Epithelial cell of proximal tubule (primary cell): ENCODE measurements around the gene CLDN14. TPM values are rescaled to one million over a fixed set of nuclear protein-coding genes. Genes with fewer than 3 reads are reported as not detected.

Experiments
- DNase-seq: peaks from one replicate; pipeline ENCODE4 v3.0.0-alpha.2; 2011; ENCODE audit warnings: low read depth
- H3K4me3 ChIP-seq: 2 replicates; pipeline ENCODE4 v1.5.1; 2011; ENCODE audit warnings: low read depth, mild to moderate bottlenecking, low read length
- CTCF ChIP-seq: conservative IDR thresholded peaks from 2 replicates; pipeline ENCODE4 v1.5.1; 2012; ENCODE audit warnings: low read depth, mild to moderate bottlenecking, low read length
- total RNA-seq: library from RNA; depleted of rRNA; stranded (reverse); fragments of >200 nt; gene quantifications from 2 replicates; pipeline ENCODE4 v1.2.3, GENCODE V29; 2015

CLDN14 gene
- total RNA-seq, 1 donor from 2014 or later = 5.1 TPM

DNA sequence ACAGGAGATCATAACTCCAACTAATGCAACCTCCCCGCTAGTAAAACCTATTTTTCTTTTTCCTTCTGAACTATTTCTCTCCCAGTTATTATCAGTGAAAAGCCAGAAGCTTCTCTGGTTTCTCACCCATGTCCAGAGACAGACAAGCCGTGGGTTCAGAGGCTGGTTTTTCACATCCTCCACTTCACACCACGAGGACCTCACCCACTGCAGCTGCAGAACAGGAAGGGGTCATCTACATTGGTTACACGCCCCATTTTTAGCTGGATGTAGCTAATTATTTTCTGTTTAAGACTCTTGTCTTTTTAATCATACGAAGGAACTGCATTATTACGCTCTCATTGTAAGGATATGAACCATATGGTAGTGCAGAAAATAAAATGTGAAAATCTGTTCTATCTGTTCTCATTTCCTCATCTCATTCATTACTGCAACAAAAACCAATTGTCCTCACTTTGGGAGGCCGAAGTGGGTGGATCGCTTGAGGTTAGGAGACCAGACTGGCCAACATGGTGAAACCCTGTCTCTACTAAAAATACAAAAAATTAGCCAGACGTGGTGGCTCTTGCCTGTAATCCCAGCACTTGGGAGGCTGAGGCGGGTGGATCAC is 39.1 kb upstream of the CLDN14 start:
- TF ChIP-seq CTCF = no peak
- no peak overlapping the region for H3K4me3 ChIP-seq
- no peak for DNase-seq

DNA sequence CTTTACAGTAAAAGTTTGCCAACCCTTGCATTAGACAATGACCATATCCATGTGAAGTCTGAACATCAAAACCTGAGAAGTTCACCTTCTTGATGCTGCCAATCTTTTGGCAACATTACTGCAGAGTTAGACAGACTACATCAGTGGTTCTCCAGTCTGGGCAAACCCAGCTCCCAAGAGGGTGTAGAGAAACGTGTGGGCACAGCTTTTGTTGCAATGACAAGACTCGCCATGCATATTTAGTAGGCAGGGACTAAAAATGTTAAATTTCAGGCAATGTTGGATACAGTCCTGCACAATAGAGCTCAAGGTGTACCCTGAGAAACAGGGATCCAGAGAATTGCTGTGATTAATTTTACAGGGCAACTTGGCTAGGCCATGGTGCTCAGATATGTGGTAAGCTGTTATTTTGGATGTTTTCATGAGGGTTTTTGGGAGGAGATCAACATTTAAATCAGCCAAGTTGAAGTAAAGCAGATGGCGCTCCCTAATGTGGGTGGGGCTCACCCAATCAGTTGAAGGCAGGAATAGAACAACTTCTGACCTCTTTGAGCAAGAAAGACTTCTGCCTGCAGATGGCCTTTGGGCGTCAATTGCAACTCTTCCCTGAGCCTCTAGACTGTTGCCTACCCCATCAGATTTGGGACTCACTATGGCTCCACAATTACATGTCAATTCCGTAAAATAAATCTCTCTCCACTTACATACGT is 37.6 kb upstream of the CLDN14 start:
- H3K4me3 ChIP-seq = no peak overlapping the region
- no peak for DNase-seq
- TF ChIP-seq CTCF = no peak

DNA sequence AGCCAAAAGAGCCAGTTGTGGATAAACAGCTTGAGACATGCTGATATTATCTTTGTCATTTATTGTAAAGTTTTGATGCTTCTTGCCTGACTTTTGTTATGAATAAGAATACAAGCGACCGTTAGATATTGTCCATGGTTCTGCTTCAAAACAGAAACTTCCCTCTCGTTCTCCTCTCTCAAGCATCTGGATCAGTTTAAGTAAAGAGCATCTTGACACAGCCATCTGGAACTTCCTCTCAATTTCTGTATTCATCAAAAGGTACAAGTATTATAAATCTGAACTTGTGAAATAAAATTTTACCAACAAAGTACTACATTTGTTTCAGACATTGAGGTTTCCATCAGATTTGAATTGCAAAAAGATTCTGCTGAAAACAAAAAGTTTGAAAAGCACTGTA is 36.4 kb upstream of the CLDN14 start:
- no peak overlapping the region for H3K4me3 ChIP-seq
- no peak for DNase-seq
- no peak for TF ChIP-seq CTCF

DNA sequence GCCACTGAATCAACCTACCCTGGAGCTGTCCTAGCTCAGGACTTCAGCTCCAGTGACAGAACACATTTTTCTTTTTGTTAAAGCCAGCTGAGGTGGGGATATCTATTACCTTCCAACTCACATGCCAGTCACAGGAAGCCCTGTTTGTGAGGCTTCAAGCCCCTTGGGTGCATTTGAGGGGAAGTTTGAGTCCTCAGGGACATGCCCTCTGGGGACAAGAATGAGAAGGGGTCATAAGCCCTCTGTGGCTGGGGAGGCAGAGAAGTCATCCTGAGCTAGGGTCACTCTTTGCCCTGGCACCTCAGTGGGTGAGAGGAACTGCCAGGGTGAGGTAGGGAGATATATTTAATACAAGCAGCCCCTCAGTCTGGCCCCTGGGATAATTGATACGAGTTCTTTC is 33.5 kb upstream of the CLDN14 start:
- DNase-seq = no peak

GRCh38 chr21:36512971-36513370 is 33.0 kb upstream of the CLDN14 start:
- no peak for TF ChIP-seq CTCF
- DNase-seq = no peak
- H3K4me3 ChIP-seq = no peak overlapping the region

More for the DNA sequence above, 33.5 kb upstream of the CLDN14 start:
- no peak overlapping the region for H3K4me3 ChIP-seq
- no peak for TF ChIP-seq CTCF

DNA sequence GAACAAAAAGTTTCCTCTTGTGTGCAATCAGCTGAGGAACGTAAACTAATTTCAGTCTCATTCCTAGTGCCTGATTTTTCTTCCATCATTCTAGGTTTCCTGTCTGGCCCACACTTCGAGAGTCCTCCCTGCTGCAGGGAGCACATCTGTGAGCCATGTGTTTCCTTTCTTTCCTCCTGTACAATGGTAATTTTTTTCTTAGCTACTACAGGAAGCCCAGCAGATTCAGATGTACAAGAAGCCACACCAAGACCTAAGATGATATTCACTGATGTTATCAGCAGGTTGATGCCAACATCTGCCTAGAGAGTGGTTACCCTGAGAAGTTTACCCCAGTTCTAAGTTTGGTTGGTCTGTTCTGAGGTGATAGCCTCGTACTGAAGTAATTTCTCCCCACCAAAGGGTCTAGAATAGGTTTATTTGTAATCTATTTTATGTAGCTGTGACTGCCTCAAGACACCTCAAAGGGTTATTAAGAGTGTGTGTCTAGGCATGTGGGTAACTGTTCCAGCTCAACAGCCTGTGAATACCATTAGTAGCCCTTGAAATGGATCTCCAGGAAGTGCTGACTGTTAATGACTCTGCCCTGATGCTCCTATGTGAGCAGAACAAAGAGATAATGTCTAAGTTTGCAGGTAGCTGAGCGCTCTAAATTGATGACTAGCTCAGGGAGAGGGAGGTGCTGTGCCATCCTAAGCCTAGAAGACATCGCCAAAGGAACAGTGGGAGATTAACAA is 31.7 kb upstream of the CLDN14 start:
- no peak for DNase-seq
- TF ChIP-seq CTCF = no peak
- no peak overlapping the region for H3K4me3 ChIP-seq
